Suprapubic skin (tissue), 4 donors: ENCODE data around the gene TOB2. TPM values are rescaled to one million over a fixed set of nuclear protein-coding genes. Genes with fewer than 3 reads are reported as not detected.
A peak's percentile ranks its signal among the peaks of the same experiment; 100 is the strongest.

Experiments
- DNase-seq, 2 donors: peaks; one replicate each; pipeline ENCODE4 v3.0.0-alpha.2; 2019; ENCODE audit warnings: low spot score in 2 of 2
- H3K27ac ChIP-seq: fragments of 200-600 bp; sonication (generic); one replicate; pipeline ENCODE4 v1.5.1; 2019
- H3K27me3 ChIP-seq: fragments of 200-600 bp; sonication (generic); one replicate; pipeline ENCODE4 v1.5.1; 2019
- H3K36me3 ChIP-seq: fragments of 200-600 bp; sonication (generic); one replicate; pipeline ENCODE4 v1.5.1; 2019
- H3K4me1 ChIP-seq: fragments of 200-600 bp; sonication (generic); one replicate; pipeline ENCODE4 v1.5.1; 2019
- H3K4me3 ChIP-seq: fragments of 200-600 bp; sonication (generic); one replicate; pipeline ENCODE4 v1.5.1; 2019; ENCODE audit warnings: mild to moderate bottlenecking
- H3K9me3 ChIP-seq: fragments of 200-600 bp; sonication (generic); one replicate; pipeline ENCODE4 v1.5.1; 2019
- EP300 ChIP-seq: sonication (generic); formaldehyde crosslinking; IDR thresholded peaks from one replicate; pipeline ENCODE4 v1.6.1; 2017; ENCODE audit warnings: antibody characterized with exemption
- POLR2A ChIP-seq, 2 donors: fragments of 450-650 bp; IDR thresholded peaks; one replicate each; pipeline ENCODE4 v1.6.1; 2017; ENCODE audit warnings: antibody characterized with exemption in 2 of 2, mild to moderate bottlenecking in 2 of 2, moderate library complexity in 2 of 2
- POLR2AphosphoS5 ChIP-seq, 3 donors: sonication (generic); formaldehyde crosslinking; IDR thresholded peaks; one replicate each; pipeline ENCODE4 v1.6.1; 2017; ENCODE audit warnings: antibody characterized with exemption in 3 of 3
- WGBS: methylation state at CpG from one replicate; pipeline ENCODE4 v1.1.5; 2018; 5-methylcytosine and 5-hydroxymethylcytosine counted together
- total RNA-seq, 4 donors: library from RNA; depleted of rRNA; stranded (reverse); fragments of >200 nt; gene quantifications; one replicate each; pipeline ENCODE4 v1.1.0, GENCODE V29; 2016
- TF ChIP-seq, protein P1 (sequence below), 2 donors: fragments of 200-600 bp in 1 of 2; fragments of 450-650 bp in 1 of 2; sonication (generic) in 1 of 2; IDR thresholded peaks; one replicate each; pipeline ENCODE4 v1.5.1; 2016 to 2019; ENCODE audit warnings: antibody characterized with exemption in 2 of 2, mild to moderate bottlenecking in 1 of 2, moderate library complexity in 1 of 2

TOB2 gene, protein sequence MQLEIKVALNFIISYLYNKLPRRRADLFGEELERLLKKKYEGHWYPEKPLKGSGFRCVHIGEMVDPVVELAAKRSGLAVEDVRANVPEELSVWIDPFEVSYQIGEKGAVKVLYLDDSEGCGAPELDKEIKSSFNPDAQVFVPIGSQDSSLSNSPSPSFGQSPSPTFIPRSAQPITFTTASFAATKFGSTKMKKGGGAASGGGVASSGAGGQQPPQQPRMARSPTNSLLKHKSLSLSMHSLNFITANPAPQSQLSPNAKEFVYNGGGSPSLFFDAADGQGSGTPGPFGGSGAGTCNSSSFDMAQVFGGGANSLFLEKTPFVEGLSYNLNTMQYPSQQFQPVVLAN
- total RNA-seq = 10 to 100 TPM; 39.7 to 62.1 (median 58.4) TPM

DNA sequence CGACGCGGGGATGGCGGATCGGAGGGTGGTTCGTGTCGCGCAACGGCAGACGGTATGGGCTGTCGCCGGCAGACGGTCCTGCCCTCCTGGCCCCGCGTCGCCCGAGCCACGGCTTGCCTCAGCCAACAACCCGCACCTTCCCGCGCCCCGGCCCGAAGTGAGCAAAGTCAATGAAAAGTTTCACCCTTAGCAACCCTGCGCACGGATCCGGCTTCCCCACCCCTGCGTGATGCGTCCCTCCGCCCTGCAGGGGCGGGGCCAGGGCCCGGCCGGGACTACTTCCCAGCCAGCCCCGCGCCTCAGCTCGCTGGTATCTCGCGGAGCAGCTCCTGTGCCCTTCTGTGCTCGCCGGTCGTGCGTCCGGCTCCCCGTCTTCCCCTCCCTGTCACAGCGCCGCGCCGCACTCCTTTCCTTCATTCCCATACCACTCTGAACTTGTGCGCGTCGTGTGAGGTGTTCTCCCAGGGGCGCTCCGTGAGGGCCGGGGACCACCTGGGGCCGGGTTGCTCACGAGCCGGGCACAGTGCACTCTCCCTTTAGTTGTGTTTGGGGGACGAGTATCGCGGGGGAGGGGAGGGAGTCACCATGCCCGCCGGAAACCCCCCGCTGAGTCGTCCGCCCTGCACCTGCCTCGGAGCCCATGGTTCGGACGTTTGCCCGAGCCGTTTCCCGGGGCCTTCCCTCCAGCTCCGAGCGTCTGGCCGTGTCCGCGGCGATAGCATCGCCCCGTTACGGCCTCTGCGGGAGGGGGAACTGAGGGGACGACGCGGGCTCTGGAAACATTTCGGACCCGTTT, at the start of gene TOB2:
TSS of gene TOB2 (minus strand) at position 163 of the 796 bp plus-strand sequence. CDS start 9,456 bp downstream, outside the sequence.
- under 1% methylated on average over 33 of the region's 85 CpGs for WGBS
- Histone ChIP-seq H3K27me3 (no peaks in the 10 kb centered on the region), H3K27ac (peak within 1 kb of the TSS; percentile 98), H3K36me3 (no peaks in the 10 kb centered on the region), H3K4me3 (peak within 1 kb of the TSS; percentile 90), H3K4me1 (peaks cover 33% of the 10 kb centered on the region), H3K9me3 (no peaks in the 10 kb centered on the region)
- DNase-seq = peak; percentile 96 to 97
- TF ChIP-seq POLR2AphosphoS5 (IDR thresholded peaks at IDR 0.05) (peak; percentile 72 to 99 (median 98)), POLR2A (IDR thresholded peaks at IDR 0.05) (peak; percentile 92 to 99)
- TF ChIP-seq, protein P1, sequence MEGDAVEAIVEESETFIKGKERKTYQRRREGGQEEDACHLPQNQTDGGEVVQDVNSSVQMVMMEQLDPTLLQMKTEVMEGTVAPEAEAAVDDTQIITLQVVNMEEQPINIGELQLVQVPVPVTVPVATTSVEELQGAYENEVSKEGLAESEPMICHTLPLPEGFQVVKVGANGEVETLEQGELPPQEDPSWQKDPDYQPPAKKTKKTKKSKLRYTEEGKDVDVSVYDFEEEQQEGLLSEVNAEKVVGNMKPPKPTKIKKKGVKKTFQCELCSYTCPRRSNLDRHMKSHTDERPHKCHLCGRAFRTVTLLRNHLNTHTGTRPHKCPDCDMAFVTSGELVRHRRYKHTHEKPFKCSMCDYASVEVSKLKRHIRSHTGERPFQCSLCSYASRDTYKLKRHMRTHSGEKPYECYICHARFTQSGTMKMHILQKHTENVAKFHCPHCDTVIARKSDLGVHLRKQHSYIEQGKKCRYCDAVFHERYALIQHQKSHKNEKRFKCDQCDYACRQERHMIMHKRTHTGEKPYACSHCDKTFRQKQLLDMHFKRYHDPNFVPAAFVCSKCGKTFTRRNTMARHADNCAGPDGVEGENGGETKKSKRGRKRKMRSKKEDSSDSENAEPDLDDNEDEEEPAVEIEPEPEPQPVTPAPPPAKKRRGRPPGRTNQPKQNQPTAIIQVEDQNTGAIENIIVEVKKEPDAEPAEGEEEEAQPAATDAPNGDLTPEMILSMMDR (IDR thresholded peaks at IDR 0.05) = no peak

DNA sequence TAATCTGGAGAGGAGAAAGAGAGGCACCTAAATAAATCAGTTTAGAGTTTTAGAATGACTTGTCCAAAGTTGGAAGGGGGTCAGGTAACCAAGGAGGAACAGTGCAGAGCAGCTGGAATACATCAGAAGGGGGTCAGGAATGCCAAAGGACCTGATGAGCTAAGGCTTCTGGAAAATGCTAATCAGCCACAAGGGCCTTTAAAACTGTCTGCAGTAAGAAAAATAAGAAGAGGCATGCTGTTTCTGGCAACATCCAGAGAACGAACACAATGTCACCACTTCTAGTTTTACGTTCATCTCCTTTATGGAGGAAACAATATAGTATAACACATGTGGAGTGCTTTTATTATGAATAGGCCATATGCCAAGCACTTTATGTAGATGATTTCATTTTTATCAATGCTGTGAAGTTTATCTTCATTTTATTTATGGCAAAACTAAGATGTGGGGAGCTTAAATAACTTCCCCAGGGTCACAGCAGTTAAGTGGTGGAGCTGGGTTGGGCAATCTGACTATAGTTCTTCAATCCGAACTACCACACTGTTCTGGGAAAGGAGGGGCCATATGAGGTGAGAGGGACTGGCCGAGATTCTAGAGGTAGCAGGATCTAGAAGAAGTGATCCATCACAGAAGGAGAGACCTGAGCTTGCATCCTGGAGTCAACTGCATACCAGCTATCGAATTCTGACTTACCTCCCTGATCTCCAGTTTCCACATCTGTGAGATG, 44.9 kb upstream of the TOB2 start:
- Histone ChIP-seq H3K36me3 (peaks cover 5% of the 10 kb centered on the region), H3K27ac (no peak overlapping the region), H3K27me3 (no peaks in the 10 kb centered on the region), H3K4me1 (peaks cover 33% of the 10 kb centered on the region), H3K9me3 (no peaks in the 10 kb centered on the region), H3K4me3 (no peak overlapping the region)
- 71% methylated on average over 5 of the region's 5 CpGs for WGBS
- TF ChIP-seq, protein P1 (IDR thresholded peaks at IDR 0.05) = no peak
- TF ChIP-seq EP300 = no peak
- no peak for TF ChIP-seq POLR2A (IDR thresholded peaks at IDR 0.05)
- no peak for TF ChIP-seq POLR2AphosphoS5 (IDR thresholded peaks at IDR 0.05)
- no peak for DNase-seq

DNA sequence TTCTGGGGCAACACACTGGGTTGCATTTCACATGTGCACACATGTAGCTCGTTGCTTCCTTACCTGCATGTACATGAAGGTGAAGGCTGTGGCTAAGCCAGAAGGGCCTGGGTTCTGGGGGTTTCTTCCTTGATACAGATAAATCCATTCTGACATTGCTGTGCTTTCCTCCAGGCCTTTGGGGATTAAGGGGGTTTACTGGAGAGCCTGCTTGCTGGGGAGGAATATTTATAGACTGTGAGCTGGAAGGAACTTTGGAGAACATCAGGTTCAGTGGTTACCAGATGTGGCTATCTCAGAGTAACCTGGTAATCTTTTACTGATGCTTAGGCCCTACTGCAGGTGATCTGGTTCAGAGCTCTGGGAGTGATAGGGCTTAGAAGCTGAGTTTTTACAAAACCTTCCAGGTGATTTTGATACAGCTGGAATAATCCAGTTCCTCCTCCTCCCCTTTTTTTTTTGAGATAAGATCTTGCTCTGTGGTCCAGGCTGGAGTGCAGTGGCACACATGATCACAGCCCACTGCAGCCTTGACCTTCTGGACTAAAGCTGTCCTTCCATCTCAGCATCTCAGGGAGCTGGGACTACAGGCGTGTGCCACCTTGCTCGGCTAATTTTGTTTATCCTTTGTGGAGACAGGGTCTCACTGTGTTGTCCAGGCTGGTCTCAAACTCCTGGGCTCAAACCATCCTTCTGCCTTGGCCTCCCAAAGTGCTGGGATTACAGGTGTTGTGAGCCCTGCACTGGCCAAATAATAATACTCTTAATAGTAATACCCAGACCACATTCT, 42.2 kb upstream of the TOB2 start:
- H3K36me3 ChIP-seq = no peaks in the 10 kb centered on the region
- no peak for DNase-seq
- no peak overlapping the region for H3K27ac ChIP-seq
- no peak overlapping the region for H3K4me3 ChIP-seq
- peaks cover 37% of the 10 kb centered on the region for H3K4me1 ChIP-seq
- no peaks in the 10 kb centered on the region for H3K27me3 ChIP-seq
- H3K9me3 ChIP-seq = no peaks in the 10 kb centered on the region
- WGBS = 71% methylated on average over 3 of the region's 3 CpGs
- TF ChIP-seq, protein P1 (IDR thresholded peaks at IDR 0.05) = no peak
- TF ChIP-seq POLR2A (IDR thresholded peaks at IDR 0.05) (no peak), POLR2AphosphoS5 (IDR thresholded peaks at IDR 0.05) (no peak)

DNA sequence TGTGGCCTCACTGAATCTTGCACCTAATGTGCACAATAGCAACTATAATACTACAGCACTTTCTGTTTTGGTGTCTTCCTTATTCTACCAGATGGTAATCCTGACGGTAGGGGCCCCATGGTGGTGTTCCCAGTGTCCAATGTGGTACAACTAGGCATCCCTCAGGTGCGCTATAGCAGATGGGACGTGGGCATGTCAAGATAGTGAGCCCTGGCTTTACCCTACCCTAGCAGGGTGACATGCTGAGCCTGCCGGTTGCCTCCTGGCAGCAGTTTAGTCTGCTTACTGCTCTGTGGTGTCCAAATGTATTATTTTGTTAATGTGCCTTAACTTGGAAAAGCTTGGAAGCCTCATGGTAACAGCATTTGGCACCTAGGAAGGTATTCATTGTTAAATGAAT, 41.5 kb upstream of the TOB2 start:
- no peak for DNase-seq
- Histone ChIP-seq H3K27me3 (no peaks in the 10 kb centered on the region), H3K9me3 (no peaks in the 10 kb centered on the region), H3K27ac (no peak overlapping the region), H3K4me3 (no peak overlapping the region), H3K4me1 (peaks cover 42% of the 10 kb centered on the region), H3K36me3 (no peaks in the 10 kb centered on the region)
- 54% methylated on average over 4 of the region's 4 CpGs for WGBS
- TF ChIP-seq EP300 = no peak
- TF ChIP-seq POLR2AphosphoS5 (IDR thresholded peaks at IDR 0.05) = no peak
- TF ChIP-seq, protein P1 (IDR thresholded peaks at IDR 0.05) = no peak
- no peak for TF ChIP-seq POLR2A (IDR thresholded peaks at IDR 0.05)
